Activated T-cell treated with anti-CD3 and anti-CD28 coated beads, Interleukin-2, amount 50 U/mL, for 1 hour (primary cell): ENCODE results near the gene CKB.

ENCODE experiments used
- DNase-seq: peaks from one replicate; pipeline ENCODE4 v3.0.0-alpha.2; 2020

Gene CKB

GRCh38 chr14:103537175-103537990 lies 14.8 kb upstream of the CKB start:
- no peak for DNase-seq

- no peak for DNase-seq
Observed at GRCh38 chr14:103536693-103537092, 14.1 kb upstream of the CKB start.

GRCh38 chr14:103535891-103536565 lies 13.4 kb upstream of the CKB start:
- no peak for DNase-seq

- DNase-seq, result no peak
Observed at GRCh38 chr14:103535081-103535890, 12.7 kb upstream of the CKB start.

- no peak for DNase-seq
Observed at GRCh38 chr14:103534576-103535061, 12.0 kb upstream of the CKB start.

- no peak for DNase-seq
Observed at GRCh38 chr14:103533999-103534575, 11.5 kb upstream of the CKB start.

GRCh38 chr14:103533137-103533998 lies 10.7 kb upstream of the CKB start:
- DNase-seq, result no peak

- no peak for DNase-seq
Observed at GRCh38 chr14:103532216-103533136, 9.8 kb upstream of the CKB start.

GRCh38 chr14:103531421-103532215 lies 9.0 kb upstream of the CKB start:
- DNase-seq, result no peak

- DNase-seq, result no peak
Observed at GRCh38 chr14:103530831-103531230, 8.2 kb upstream of the CKB start.

GRCh38 chr14:103530390-103530789 lies 7.8 kb upstream of the CKB start:
- no peak for DNase-seq

- DNase-seq, result no peak
Observed at GRCh38 chr14:103529383-103530365, 7.0 kb upstream of the CKB start.

GRCh38 chr14:103528587-103529382 lies 6.2 kb upstream of the CKB start, which contains the start of gene TRMT61A:
TRMT61A (plus strand) TSS chr14:103529196; CDS start chr14:103529979, 783 bp downstream.
- peak; percentile 84 for DNase-seq

- DNase-seq, result no peak
Observed at GRCh38 chr14:103528146-103528586, 5.5 kb upstream of the CKB start.

- DNase-seq, result no peak
Observed at GRCh38 chr14:103527408-103528145, 4.9 kb upstream of the CKB start.

- DNase-seq, result no peak
Observed at GRCh38 chr14:103526914-103527248, 4.3 kb upstream of the CKB start.
